CD4-positive, alpha-beta T cell (primary cell): ENCODE results near the gene ERC2. TPM values are rescaled to one million over a fixed set of nuclear protein-coding genes. Genes with fewer than 3 reads are reported as not detected.

Experiments used
- ATAC-seq: fragments of 200-7000 bp; cut with Tn5 transposase; one replicate; pipeline ENCODE4 v1.10.0; 2022; ENCODE audit warnings: mild to moderate bottlenecking; ENCODE audit not compliant: poor library complexity
- CTCF ChIA-PET: fragments of 350-600 bp; sonication (Branson Sonifier 250); formaldehyde crosslinking; loops from one replicate; lab custom pipeline; 2021; ENCODE audit warnings: antibody characterized with exemption, inconsistent platforms; lab: Charles Lee
- POLR2A ChIA-PET: fragments of 350-600 bp; sonication (Branson Sonifier 250); formaldehyde crosslinking; loops from one replicate; lab custom pipeline; 2021; ENCODE audit warnings: antibody characterized with exemption, inconsistent platforms; lab: Charles Lee
- DNase-seq, 14 experiments: peaks; one replicate each; pipeline ENCODE4 v3.0.0-alpha.2; 2013 to 2020; ENCODE audit warnings: mixed read lengths in 2 of 14
- H3K27ac ChIP-seq, 2 donors: one replicate each; pipeline versions ENCODE4 v1.5.1 to v1.7.0; 2013; ENCODE audit warnings: low read length in 2 of 2, low read depth in 1 of 2, mild to moderate bottlenecking in 1 of 2
- H3K27me3 ChIP-seq, 2 experiments: 1 replicate in 1 of 2; 2 replicates in 1 of 2; pipeline versions ENCODE4 v1.6.1 to v1.7.0; 2013; ENCODE audit warnings: low read length in 2 of 2, control low read depth in 1 of 2, mild to moderate bottlenecking in 1 of 2, moderate library complexity in 1 of 2; ENCODE audit not compliant: insufficient read depth in 2 of 2, control insufficient read depth in 1 of 2
- H3K36me3 ChIP-seq: one replicate; pipeline ENCODE4 v1.6.1; 2013; ENCODE audit warnings: low read length, control low read depth; ENCODE audit not compliant: insufficient read depth
- H3K4me1 ChIP-seq: one replicate; pipeline ENCODE4 v1.6.1; 2013; ENCODE audit warnings: low read length, control low read depth; ENCODE audit not compliant: insufficient read depth
- H3K4me3 ChIP-seq: one replicate; pipeline ENCODE4 v1.5.1; 2013; ENCODE audit warnings: mild to moderate bottlenecking, low read length, moderate library complexity
- H3K9me3 ChIP-seq, 2 experiments: 1 replicate in 1 of 2; 2 replicates in 1 of 2; pipeline versions ENCODE4 v1.6.1 to v1.7.0; 2013; ENCODE audit warnings: low read length in 2 of 2, mild to moderate bottlenecking in 2 of 2, control low read depth in 1 of 2, moderate library complexity in 1 of 2; ENCODE audit not compliant: control insufficient read depth in 1 of 2, insufficient read depth in 1 of 2
- H3K27ac Mint-ChIP-seq: one replicate; pipeline ENCODE4 v1.8.0; 2020; ENCODE audit warnings: mixed read lengths
- H3K27me3 Mint-ChIP-seq: one replicate; pipeline ENCODE4 v1.8.0; 2021; ENCODE audit warnings: mixed read lengths
- H3K36me3 Mint-ChIP-seq: one replicate; pipeline ENCODE4 v1.8.0; 2021; ENCODE audit warnings: low read depth, mixed read lengths
- H3K4me1 Mint-ChIP-seq: one replicate; pipeline ENCODE4 v1.8.0; 2021; ENCODE audit warnings: low read depth, mixed read lengths
- H3K4me3 Mint-ChIP-seq: one replicate; pipeline ENCODE4 v1.8.0; 2020; ENCODE audit warnings: mild to moderate bottlenecking, mixed read lengths
- H3K9me3 Mint-ChIP-seq: one replicate; pipeline ENCODE4 v1.8.0; 2020; ENCODE audit warnings: mixed read lengths
- CTCF ChIP-seq: fragments of 200-600 bp; IDR thresholded peaks from one replicate; pipeline ENCODE4 v1.8.0; 2022; ENCODE audit warnings: antibody characterized with exemption, mild to moderate bottlenecking
- intact Hi-C, 2 experiments: fragments of 100-400 bp; cut with DNase I in 1 of 2; cut with micrococcal nuclease in 1 of 2; formaldehyde crosslinking; loops; one replicate each; pipeline versions ENCODE4 v1.15.1 to v1.9.0; 2023 to 2025; cut with DNase I, micrococcal nuclease
- total RNA-seq, 174 experiments: library from RNA in 2 of 174; stranded (reverse) in 2 of 174; gene quantifications; one replicate each; pipeline ENCODE4 v1.2.3 and lab custom pipeline; 2021 to 2026

The ERC2 gene
- total RNA-seq, 2 experiments from 2014 or later: not detected

GRCh38 chr3:55698831-55699230 is 769.4 kb downstream of the ERC2 start:
- POLR2A ChIA-PET: no interaction called here
- Mint-ChIP-seq H3K9me3 (no peaks in the 10 kb centered on the region), H3K27ac (no peak overlapping the region), H3K4me3 (no peak overlapping the region), H3K27me3 (no peaks in the 10 kb centered on the region), H3K4me1 (no peaks in the 10 kb centered on the region), H3K36me3 (no peaks in the 10 kb centered on the region)
- Histone ChIP-seq H3K9me3 (no peaks in the 10 kb centered on the region), H3K27me3 (no peaks in the 10 kb centered on the region), H3K36me3 (no peaks in the 10 kb centered on the region), H3K27ac (no peak overlapping the region), H3K4me1 (no peaks in the 10 kb centered on the region), H3K4me3 (no peak overlapping the region)
- DNase-seq: no peak
- ATAC-seq: no peak
- CTCF ChIA-PET: no interaction called here
- TF ChIP-seq CTCF: no peak
- intact Hi-C loops: no loop called here

- H3K9me3 ChIP-seq: no peaks in the 10 kb centered on the region
- intact Hi-C loops: no loop called here
- H3K27ac Mint-ChIP-seq: no peak overlapping the region
- H3K27me3 ChIP-seq: no peaks in the 10 kb centered on the region
- no peak overlapping the region for H3K4me3 ChIP-seq
- H3K9me3 Mint-ChIP-seq: no peaks in the 10 kb centered on the region
- no peaks in the 10 kb centered on the region for H3K27me3 Mint-ChIP-seq
- ChIA-PET POLR2A (no interaction called here), CTCF (no interaction called here)
- no peak for ATAC-seq
- TF ChIP-seq CTCF: no peak
- no peaks in the 10 kb centered on the region for H3K4me1 Mint-ChIP-seq
- no peak for DNase-seq
- no peak overlapping the region for H3K4me3 Mint-ChIP-seq
- no peaks in the 10 kb centered on the region for H3K4me1 ChIP-seq
- no peaks in the 10 kb centered on the region for H3K36me3 Mint-ChIP-seq
- no peaks in the 10 kb centered on the region for H3K36me3 ChIP-seq
- H3K27ac ChIP-seq: no peak overlapping the region
Measured at GRCh38 chr3:55697177-55697865, 770.9 kb downstream of the ERC2 start.

- intact Hi-C loops: no loop called here
- Mint-ChIP-seq H3K27me3 (no peaks in the 10 kb centered on the region), H3K9me3 (no peaks in the 10 kb centered on the region), H3K4me1 (no peaks in the 10 kb centered on the region), H3K27ac (no peak overlapping the region), H3K36me3 (no peaks in the 10 kb centered on the region), H3K4me3 (no peak overlapping the region)
- Histone ChIP-seq H3K36me3 (no peaks in the 10 kb centered on the region), H3K9me3 (peaks cover 0 to 4% of the 10 kb centered on the region in 2 experiments), H3K4me3 (no peak overlapping the region), H3K27me3 (no peaks in the 10 kb centered on the region), H3K27ac (no peak overlapping the region), H3K4me1 (no peaks in the 10 kb centered on the region)
- DNase-seq: no peak
- POLR2A ChIA-PET: no interaction called here
- no peak for TF ChIP-seq CTCF
- CTCF ChIA-PET: no interaction called here
- ATAC-seq: no peak
Measured at GRCh38 chr3:55692957-55693558, 775.2 kb downstream of the ERC2 start.
